IPS DF 4.7 (cell line): ENCODE data around the gene PILRA.
"Not testable (repeated sequence)": the region's sequence is repeated elsewhere in the genome, so short reads cannot be mapped to it uniquely, and the experiment has no call there.

Experiments used
- DNase-seq: peaks from one replicate; pipeline ENCODE4 v3.0.0-alpha.2; 2013; ENCODE audit warnings: low spot score; ENCODE audit errors: extremely low read depth

PILRA gene

DNA sequence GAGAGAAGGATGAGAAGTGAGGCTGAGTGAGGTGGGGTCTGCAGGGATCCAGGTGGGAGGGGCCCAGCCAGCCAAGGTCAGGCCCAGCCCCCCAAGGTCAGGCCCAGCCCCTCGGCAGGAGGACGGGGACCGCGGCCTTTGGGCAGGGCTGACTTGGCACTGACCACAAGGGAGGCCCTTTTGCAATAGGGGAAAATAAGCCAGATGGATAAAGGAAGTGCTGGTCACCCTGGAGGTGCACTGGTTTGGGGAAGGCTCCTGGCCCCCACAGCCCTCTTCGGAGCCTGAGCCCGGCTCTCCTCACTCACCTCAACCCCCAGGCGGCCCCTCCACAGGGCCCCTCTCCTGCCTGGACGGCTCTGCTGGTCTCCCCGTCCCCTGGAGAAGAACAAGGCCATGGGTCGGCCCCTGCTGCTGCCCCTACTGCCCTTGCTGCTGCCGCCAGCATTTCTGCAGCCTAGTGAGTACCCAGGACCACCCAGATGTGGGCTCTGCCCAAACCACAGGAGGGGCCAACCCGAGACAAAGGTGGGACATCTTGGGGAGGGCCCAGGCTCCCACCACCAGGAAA, at the start of gene PILRA:
Gene PILRA (plus strand): TSS at position 227 of the 571 bp plus-strand sequence. CDS start 170 bp downstream, at position 397.
- no peak for DNase-seq

DNA sequence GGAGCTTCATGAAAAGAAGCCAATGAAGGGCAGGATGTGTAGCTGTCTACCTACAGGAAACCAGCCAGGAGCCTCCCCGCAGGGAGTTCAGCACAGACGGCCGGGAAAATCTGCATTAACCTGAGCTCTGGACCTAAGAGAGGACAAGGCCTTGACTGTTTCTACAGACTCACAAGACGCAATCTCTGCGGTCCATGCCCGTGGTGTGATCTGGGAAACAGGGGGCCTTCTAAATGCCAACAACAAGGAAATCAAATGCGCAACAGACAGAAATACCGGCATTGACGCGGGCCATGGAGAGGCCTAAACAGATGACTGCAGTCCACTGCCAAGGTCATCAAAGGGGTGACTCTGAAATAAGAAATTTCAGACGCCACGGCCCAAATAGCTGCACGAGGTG, 49.1 kb upstream of the PILRA start:
- not testable (repeated sequence) for DNase-seq

DNA sequence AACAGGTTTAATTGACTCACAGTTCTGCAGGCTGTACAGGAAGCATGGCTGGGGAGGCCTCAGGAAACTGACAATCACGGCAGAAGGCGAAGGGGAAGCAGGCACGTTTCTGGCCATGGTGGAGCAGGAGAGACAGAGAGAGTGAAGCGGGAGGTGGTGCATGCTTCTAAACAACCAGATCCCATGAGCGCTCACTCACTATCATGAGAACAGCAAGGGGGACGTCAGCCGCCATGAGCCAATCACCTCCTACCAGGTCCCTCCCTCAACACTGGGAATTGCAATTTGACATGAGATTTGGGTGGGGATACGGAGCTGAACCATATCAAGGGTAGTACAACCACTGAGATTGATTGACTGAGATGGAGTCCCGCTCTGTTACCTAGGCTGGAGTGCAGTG, 47.6 kb upstream of the PILRA start:
- not testable (repeated sequence) for DNase-seq

DNA sequence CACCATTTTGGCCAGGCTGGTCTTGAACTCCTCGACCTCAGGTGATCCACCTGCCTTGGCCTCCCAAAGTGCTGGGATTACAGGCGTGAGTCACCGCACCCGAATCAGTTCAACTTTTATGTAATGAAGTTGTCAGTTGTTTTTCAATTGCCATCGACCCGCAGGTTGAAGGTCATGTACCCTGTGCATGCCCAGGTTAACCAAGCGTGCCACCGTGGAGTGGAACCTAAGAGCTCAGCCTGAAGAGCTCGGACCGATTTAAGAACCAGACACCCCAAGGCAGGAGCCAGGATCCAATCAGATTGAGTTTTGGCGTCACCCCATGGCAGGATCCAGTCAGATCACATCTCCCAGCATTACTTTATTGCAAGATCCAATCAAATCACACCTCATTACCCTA, 46.4 kb upstream of the PILRA start:
- not testable (repeated sequence) for DNase-seq

DNA sequence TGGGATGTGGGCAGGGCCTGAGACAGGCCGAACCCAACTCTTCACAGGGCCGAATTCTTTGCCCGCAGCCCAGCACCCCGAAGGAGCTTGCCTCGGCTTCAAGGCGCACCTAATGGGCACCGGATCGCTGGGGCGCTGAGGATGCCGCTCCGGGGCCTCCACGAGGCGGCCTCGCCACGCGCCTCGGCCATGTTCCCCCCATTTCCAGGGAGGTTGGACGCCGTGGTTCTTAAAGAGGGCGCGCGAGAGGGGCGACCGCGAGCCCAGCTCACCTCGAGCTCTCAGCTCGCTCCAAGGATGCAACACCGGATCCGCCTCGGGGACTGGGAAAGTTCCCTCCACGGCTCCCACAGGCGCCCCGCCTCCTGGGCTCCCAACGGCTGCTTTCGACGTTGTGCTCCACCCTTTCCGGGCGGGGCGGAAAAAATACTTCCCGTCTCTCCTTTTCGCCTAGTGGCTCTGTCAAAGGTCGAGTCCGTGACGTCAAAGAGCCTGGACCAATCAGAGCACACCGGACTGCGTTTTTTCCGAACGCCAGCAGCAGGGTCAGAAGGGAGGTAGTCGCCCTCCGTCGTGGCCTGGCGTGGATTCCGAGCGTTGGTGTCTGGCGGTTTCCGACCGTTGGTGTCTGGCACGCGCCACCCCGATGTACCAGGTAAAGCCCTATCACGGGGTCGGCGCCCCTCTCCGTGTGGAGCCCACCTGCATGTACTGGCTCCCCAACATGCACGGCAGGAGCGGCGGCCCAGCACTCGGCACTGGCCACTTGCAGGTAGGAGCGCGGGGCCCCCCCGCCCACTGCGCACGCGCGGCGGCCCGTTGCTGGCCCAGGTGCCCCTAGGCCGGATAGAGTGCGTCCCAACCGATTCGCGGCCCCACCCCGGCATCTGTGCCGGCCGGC, 37.5 kb upstream of the PILRA start:
- not testable (repeated sequence) for DNase-seq

DNA sequence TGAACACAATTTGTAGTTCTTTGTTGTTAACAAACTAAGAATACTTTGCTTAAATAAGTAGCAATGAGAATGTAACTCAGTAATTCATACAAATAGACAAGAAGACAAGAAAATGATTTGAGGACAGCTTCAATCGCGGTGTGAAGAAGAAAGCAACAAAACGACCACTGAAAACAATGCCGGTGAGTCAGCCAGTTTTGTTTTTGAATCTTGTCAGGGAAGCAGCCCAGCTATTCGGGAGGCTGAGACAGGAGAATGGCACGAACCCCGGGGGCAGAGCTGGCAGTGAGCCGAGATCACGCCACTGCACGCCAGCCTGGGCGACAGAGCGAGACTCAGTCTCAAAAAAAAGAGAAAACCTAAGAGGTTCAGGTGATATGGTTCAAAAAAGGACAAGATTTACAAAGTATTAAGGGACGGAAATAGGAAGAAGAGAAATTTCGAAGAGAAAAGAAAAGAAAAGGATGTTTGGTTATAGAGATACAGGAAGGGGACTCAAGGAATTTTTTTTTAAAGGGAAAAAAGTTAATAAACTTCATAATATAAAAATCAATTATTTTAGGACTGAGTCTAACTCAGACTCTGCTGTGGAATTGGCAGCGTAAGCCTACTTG, 35.1 kb upstream of the PILRA start:
- not testable (repeated sequence) for DNase-seq

DNA sequence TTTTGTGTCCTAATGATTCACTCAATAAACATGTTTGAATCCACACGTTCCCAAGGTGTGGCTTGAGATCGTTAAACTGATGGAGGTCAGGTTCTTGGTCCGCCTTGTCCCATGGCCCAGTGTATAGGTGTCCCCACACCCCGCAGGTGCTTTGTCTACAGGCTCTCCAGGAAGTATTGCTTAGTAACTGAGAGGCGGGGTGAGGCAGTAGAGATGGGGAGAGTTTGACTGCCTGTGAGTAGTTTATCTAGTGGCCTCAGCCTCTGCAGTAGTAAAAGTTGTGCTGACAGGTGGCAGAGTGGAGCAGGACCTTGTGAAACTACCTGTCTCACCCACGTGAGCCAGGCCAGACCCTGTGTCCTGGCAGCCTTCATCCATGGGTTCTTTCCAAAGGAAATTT, 32.0 kb upstream of the PILRA start:
- not testable (repeated sequence) for DNase-seq

DNA sequence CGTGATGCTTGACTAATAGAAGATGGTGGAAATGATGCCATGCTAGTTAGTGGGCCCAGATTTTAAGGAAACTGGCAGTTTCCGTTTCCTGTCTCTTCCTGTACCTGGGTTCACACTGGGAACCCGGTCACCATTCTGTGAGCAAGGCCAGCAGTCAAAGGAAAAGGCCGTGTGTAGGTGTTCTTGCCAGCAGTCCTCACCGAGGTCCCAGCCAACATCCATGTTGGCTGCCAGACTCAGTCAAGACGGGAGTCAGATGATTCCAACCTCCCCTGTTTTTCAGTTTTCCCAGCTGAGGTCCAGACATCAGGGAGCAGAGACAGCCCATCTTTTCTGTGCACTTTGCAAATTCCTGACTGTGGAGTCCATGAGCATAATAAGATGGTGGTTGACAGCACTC, 30.5 kb upstream of the PILRA start:
- DNase-seq: no peak

DNA sequence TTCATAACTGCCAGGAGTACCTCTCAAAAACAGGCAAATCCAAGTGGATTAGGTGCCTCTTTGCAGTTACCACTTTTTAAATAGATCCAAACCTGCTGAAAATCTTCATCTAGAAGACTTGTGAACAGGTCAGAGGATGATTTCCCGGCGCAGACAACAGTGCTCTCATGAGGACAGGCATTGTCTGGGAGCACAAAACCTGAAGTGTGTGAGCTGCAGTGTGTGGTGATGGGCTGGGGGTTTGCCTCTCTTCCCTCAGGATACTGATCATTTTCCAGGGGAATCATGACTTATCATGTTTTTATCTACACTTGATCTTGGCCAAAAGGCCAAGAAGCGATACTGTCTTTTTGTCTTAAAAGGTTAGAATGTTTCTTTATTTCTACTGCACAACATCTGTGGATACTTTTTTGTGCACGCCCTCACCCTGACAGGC, 29.1 kb upstream of the PILRA start:
- DNase-seq: not testable (repeated sequence)

DNA sequence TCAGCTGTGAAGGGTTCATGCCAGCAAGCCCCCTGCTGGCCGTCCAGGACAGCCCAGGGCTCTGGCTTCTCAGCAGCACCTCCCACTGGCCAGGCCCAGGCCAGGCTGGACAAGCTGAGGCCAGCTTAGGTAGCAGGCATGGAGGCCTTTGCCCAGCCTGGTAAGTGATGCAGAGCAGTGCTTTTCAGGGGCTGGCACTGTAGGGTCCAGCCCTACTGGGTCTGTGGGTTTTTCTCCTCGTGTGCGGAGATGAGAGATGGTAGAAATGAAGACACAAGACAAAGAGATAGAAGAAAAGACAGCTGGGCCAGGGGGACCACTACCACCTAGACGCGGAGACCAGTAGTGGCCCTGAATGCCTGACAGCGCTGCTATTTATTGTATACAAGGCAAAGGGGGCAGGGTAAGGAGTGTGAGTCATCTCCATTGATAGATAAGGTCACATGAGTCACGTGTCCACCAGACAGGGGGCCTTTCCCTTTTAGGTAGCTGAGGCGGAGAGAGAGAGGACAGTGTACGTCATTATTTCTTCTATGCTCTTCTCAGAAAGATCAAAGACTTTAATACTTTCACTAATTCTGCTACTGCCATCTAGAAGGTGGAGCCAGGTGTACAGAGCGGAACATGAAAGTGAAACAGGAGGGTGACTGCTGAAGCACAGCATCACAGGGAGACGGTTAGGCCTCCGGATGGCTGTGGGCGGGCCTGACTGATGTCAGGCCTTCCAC, 28.6 kb upstream of the PILRA start:
- DNase-seq: not testable (repeated sequence)

DNA sequence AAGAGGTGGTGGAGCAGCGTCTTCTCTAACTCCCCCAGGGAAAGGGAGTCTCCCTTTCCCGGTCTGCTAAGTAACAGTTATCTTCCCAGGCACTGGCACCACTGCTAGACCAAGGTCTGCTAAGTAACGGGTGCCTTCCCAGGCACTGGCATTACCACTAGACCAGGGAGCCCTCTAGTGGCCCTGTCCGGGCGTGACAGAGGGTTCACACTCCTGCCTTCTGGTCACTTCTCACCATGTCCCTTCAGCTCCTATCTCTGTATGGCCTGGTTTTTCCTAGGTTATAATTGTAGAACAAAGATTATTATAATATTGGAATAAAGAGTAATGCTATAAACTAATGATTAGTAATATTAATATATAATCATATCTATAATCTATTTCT, 28.0 kb upstream of the PILRA start:
- DNase-seq: not testable (repeated sequence)

DNA sequence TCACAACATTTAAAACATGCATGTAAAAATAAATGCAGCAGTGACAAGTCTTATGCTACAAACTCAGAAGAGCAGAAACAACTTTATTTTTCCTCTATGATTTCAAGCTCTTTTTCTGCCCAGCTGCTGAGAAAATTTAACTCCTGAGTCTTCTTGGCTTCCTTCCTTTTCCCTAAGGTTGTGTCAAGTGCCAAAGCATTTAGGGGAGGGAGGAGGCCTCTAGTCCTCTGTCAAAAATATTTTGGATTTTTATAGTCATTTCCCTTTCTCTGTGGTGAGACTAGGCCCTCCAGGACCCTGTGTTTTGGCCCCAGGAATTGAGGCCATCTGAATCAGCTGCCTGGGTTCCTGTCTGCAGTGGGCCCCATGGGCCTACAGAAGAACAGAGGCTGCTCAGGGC, 26.4 kb upstream of the PILRA start:
- DNase-seq: no peak

DNA sequence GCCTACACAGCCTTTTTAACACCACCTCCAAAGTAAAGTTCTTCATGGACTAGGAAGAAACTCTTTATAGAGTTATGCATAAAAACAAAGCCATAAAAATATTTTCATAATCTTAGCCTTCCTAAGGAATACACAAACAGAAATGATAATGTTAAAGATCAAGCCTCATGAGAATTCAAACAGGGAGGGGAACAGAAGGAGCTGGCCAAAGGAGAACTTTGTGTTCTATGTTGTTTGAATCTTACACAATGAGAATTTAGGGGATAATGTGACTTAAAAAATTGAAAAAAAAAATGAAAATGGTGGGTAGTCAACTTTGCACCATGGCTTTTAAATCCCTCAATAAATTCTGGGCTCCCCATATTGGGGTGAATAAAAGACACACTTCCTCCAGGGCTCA, 24.5 kb upstream of the PILRA start:
- DNase-seq: no peak

DNA sequence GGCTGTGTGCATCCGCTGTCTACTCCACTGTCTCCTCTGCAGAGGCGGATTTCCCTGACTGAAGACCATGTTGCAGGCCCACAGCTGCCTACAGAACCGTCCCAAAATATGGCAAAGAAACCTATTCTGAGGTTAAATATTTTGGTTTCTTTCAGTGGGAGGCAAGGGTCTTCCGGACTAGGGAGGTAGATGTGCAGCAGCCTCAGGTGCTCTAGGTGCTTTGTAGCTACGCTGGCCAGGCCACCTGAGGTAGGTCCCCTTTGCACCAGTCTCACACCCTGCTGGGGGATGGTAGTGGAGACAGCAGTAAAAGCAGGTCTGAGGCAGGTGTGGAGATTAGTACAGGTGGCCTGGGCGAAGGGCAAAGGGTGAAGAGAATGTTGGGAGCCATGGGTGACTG, 23.5 kb upstream of the PILRA start:
- DNase-seq: no peak

DNA sequence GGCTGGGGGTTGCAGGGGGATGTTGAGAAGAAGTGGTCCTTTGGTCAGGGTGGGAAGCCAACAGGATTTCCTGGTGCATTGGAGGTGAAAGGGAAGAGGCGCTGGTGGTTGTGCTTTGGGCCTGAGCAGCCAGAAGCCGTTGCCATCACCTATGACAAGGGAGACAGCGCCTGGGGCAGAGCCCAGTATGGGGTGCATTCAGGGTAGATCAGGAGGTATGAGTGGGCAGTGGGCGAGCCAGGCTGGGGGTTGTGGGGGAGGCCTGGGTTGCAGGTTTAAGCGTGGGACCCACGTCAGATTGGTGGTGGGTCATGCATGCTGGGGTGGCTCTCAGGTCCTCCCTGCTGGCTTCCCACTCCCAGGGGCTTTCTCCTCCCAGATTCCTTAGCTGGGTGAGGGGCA, 21.6 kb upstream of the PILRA start:
- no peak for DNase-seq

DNA sequence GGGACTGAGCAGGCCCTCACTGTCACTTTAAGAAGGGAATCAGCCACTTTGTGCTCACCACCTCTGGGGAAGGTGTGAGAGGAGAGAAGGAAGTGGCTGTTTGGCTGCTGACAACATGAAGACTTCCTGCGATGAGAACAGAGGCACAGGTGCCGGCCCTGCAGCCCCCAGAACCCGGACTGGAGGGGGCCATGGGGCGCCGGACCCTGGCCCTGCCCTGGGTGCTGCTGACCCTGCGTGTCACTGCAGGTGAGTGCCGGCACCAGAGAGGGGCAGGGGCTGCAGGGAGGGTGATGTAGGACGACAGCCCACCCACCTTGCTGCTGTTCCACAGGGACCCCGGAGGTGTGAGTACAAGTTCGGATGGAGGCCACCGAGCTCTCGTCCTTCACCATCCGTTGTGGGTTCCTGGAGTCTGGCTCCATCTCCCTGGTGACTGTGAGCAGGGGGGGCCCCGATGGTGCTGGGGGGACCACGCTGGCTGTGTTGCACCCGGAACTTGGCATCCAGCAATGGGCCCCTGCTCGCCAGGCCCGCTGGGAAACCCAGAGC, 21.0 kb upstream of the PILRA start:
- not testable (repeated sequence) for DNase-seq

DNA sequence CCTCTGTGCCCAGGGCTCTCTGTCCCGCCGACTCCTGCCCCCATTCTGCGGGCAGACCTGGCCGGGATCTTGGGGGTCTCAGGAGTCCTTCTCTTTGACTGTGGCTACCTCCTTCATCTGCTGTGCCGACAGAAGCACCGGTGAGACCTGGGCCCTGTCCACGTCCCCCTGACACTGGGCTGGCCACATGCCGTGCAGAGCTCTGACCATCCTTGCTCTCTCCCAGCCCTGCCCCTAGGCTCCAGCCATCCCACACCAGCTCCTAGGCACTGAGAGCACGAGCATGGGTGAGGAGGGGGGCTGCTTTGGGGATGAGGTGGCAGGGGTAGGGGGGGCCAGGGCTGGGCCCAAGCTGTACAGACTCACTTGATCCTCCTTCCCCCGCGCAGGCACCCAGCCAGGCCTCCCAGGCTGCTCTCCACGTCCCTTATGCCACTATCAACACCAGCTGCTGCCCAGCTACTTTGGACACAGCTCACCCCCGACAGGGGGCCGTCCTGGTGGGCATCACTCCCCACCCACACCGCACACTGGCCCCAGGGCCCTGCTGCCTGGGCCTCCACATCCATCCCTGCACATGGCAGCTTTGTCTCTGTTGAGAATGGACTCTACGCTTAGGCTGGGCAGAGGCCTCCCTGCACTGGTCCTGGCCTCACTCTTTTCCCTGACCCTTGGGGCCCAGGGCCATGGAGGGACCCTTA, 20.2 kb upstream of the PILRA start:
- DNase-seq: no peak

DNA sequence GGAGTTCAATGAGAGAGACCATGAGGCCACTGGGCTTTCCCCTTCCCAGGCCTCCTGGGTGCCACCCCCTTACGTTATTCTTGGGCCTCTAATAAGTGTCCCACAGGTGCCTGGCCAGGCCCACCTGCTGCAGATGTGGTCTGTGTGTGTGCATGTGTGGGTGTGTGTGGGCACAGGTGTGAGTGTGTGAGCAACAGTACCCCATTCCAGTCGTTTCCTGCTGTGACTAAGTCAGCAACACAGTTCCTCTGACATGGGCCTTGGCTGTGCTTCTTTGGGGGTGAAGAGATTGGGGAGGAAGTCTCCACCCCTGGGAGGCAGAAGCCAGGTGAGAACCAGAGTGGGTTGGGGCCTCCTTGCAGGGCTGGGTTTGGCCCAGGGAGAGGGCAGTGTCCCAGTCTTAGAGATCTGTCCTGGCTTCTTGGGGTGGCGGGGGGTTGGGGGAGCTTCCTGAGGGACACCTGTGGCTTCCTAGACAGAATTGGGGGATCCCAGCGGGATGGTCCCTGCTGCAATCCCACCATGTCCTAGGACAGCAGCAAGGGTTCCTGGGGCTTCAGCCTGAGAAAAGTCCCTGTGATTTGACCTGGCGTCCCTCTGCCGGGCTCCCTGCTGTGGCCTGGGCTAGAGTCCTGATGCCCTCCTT, 19.5 kb upstream of the PILRA start:
- no peak for DNase-seq

DNA sequence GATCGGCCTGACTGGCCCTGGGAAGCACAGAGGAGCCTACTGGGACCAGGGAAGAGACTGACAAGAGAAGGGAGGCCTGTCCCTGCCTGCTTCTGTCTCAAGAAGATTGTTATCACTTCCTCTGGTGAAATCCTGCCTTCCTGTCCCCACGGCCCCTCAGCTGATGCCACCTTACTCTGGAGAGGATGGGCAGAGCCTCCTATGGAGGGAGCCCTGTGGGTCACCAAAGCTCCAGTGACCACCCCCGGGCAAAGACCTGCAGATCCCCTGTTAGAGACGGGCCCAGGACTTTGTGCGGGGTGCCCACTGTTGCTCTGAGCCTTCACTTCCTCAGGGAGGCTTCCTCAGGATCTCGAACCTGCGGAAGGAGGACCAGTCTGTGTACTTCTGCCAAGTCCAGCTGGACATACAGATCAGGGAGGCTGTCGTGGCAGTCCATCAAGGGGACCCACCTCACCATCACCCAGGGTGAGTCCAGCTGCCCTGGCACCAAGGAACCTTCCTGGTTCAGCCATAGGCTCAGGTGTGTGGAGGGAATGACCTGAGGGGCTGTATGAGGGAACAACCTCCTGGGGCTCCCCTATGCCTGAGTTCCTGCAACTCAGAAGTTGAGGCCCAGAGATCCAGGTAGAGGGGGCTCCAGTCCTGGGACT, 16.7 kb upstream of the PILRA start:
- no peak for DNase-seq

DNA sequence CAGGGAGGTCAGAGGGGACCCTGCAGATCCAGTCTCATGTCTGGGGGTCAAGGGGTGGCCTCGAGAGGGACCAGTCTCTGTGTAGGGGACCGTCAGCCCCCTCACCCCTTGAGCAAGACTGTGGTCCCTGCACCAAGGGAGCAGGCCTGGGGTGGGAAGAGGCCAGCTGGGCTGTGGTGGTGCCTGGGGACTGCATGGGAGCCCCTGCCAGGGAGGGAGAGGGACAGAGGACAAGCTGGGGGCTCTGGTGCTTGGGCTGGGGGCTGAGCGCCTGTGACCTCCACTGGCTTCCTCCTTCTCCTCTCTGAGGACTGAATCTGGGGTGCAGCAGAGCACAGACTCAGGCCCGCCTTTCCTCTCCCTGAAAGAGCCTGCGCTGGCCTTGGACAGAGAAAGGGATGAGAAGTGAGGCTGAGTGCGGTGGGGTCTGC, 16.1 kb upstream of the PILRA start:
- no peak for DNase-seq
